HUES64 (cell line): Measurements from ENCODE around the gene ASCL5.

Experiments used
- H3K27ac ChIP-seq: 2 replicates; pipeline ENCODE4 v1.7.0; 2013; ENCODE audit warnings: low read depth, low read length, inconsistent platforms
- H3K27me3 ChIP-seq: 2 replicates; pipeline ENCODE4 v1.6.1; 2013; ENCODE audit warnings: mild to moderate bottlenecking, low read length; ENCODE audit not compliant: insufficient read depth
- H3K36me3 ChIP-seq: 2 replicates; pipeline ENCODE4 v1.6.1; 2013; ENCODE audit warnings: mild to moderate bottlenecking, low read length; ENCODE audit not compliant: insufficient read depth
- H3K4me1 ChIP-seq: 2 replicates; pipeline ENCODE4 v1.6.1; 2013; ENCODE audit warnings: mild to moderate bottlenecking, low read length, moderate library complexity; ENCODE audit not compliant: insufficient read depth
- H3K4me3 ChIP-seq: 2 replicates; pipeline ENCODE4 v1.5.1; 2013; ENCODE audit warnings: mild to moderate bottlenecking, low read length, moderate library complexity
- H3K9ac ChIP-seq: 2 replicates; pipeline ENCODE4 v1.6.1; 2013; ENCODE audit warnings: mild to moderate bottlenecking, low read depth, low read length
- H3K9me3 ChIP-seq: 2 replicates; pipeline ENCODE4 v1.6.1; 2013; ENCODE audit warnings: low read depth, low read length; ENCODE audit not compliant: insufficient read depth
- WGBS: fragments of 150-250, 120-280 bp; methylation state at CpG from one replicate; pipeline ENCODE4 v1.1.7; 2013; ENCODE audit warnings: missing lambda C conversion rate; 5-methylcytosine and 5-hydroxymethylcytosine counted together

Gene ASCL5

GRCh38 chr1:201140941-201141260 lies 13.9 kb upstream of the ASCL5 start:
- H3K4me1 ChIP-seq: no peaks in the 10 kb centered on the region
- no peaks in the 10 kb centered on the region for H3K27me3 ChIP-seq
- H3K9ac ChIP-seq: no peak overlapping the region
- WGBS: 92% methylated on average over 8 of the region's 8 CpGs
- H3K36me3 ChIP-seq: peaks cover 100% of the 10 kb centered on the region
- no peaks in the 10 kb centered on the region for H3K9me3 ChIP-seq
- H3K27ac ChIP-seq: no peak overlapping the region
- no peak overlapping the region for H3K4me3 ChIP-seq

GRCh38 chr1:201140235-201140940 lies 13.4 kb upstream of the ASCL5 start:
- Histone ChIP-seq H3K36me3 (peaks cover 100% of the 10 kb centered on the region), H3K9ac (no peak overlapping the region), H3K27me3 (no peaks in the 10 kb centered on the region), H3K4me3 (no peak overlapping the region), H3K9me3 (no peaks in the 10 kb centered on the region), H3K27ac (no peak overlapping the region), H3K4me1 (no peaks in the 10 kb centered on the region)
- WGBS: 88% methylated on average over 9 of the region's 10 CpGs

GRCh38 chr1:201139756-201140155 lies 12.8 kb upstream of the ASCL5 start:
- H3K9ac ChIP-seq: no peak overlapping the region
- no peaks in the 10 kb centered on the region for H3K27me3 ChIP-seq
- WGBS: 95% methylated on average over 9 of the region's 9 CpGs
- no peaks in the 10 kb centered on the region for H3K9me3 ChIP-seq
- peaks cover 100% of the 10 kb centered on the region for H3K36me3 ChIP-seq
- no peak overlapping the region for H3K27ac ChIP-seq
- no peaks in the 10 kb centered on the region for H3K4me1 ChIP-seq
- no peak overlapping the region for H3K4me3 ChIP-seq

- Histone ChIP-seq H3K4me1 (no peaks in the 10 kb centered on the region), H3K36me3 (peaks cover 100% of the 10 kb centered on the region), H3K27ac (no peak overlapping the region), H3K9ac (no peak overlapping the region), H3K9me3 (no peaks in the 10 kb centered on the region), H3K27me3 (no peaks in the 10 kb centered on the region), H3K4me3 (no peak overlapping the region)
- WGBS: 94% methylated on average over 5 of the region's 5 CpGs
Measured at GRCh38 chr1:201139306-201139705, 12.3 kb upstream of the ASCL5 start.

- H3K27me3 ChIP-seq: no peaks in the 10 kb centered on the region
- H3K9ac ChIP-seq: no peak overlapping the region
- H3K4me3 ChIP-seq: no peak overlapping the region
- H3K9me3 ChIP-seq: no peaks in the 10 kb centered on the region
- H3K36me3 ChIP-seq: peaks cover 94% of the 10 kb centered on the region
- WGBS: 96% methylated on average over 6 of the region's 6 CpGs
- H3K27ac ChIP-seq: no peak overlapping the region
- no peaks in the 10 kb centered on the region for H3K4me1 ChIP-seq
Measured at GRCh38 chr1:201138311-201138840, 11.4 kb upstream of the ASCL5 start.

- H3K4me3 ChIP-seq: no peak overlapping the region
- WGBS: 96% methylated on average over 5 of the region's 6 CpGs
- H3K27me3 ChIP-seq: no peaks in the 10 kb centered on the region
- no peak overlapping the region for H3K27ac ChIP-seq
- no peaks in the 10 kb centered on the region for H3K9me3 ChIP-seq
- H3K36me3 ChIP-seq: peaks cover 88% of the 10 kb centered on the region
- no peak overlapping the region for H3K9ac ChIP-seq
- no peaks in the 10 kb centered on the region for H3K4me1 ChIP-seq
Measured at GRCh38 chr1:201137579-201138310, 10.8 kb upstream of the ASCL5 start.

GRCh38 chr1:201137024-201137392 lies 10.0 kb upstream of the ASCL5 start:
- no peak overlapping the region for H3K27ac ChIP-seq
- H3K4me1 ChIP-seq: no peaks in the 10 kb centered on the region
- H3K36me3 ChIP-seq: peaks cover 80% of the 10 kb centered on the region
- H3K27me3 ChIP-seq: no peaks in the 10 kb centered on the region
- 95% methylated on average over 7 of the region's 7 CpGs for WGBS
- H3K9me3 ChIP-seq: no peaks in the 10 kb centered on the region
- H3K4me3 ChIP-seq: no peak overlapping the region
- H3K9ac ChIP-seq: no peak overlapping the region

GRCh38 chr1:201136355-201137023 lies 9.5 kb upstream of the ASCL5 start:
- Histone ChIP-seq H3K27ac (no peak overlapping the region), H3K4me3 (no peak overlapping the region), H3K36me3 (peaks cover 75% of the 10 kb centered on the region), H3K27me3 (no peaks in the 10 kb centered on the region), H3K9ac (no peak overlapping the region), H3K4me1 (no peaks in the 10 kb centered on the region), H3K9me3 (no peaks in the 10 kb centered on the region)
- WGBS: 94% methylated on average over 8 of the region's 8 CpGs

GRCh38 chr1:201134405-201134804 lies 7.4 kb upstream of the ASCL5 start:
- H3K9me3 ChIP-seq: no peaks in the 10 kb centered on the region
- H3K27me3 ChIP-seq: no peaks in the 10 kb centered on the region
- H3K9ac ChIP-seq: no peak overlapping the region
- H3K4me3 ChIP-seq: no peak overlapping the region
- H3K36me3 ChIP-seq: peaks cover 54% of the 10 kb centered on the region
- H3K27ac ChIP-seq: no peak overlapping the region
- WGBS: 97% methylated on average over 6 of the region's 6 CpGs
- no peaks in the 10 kb centered on the region for H3K4me1 ChIP-seq

GRCh38 chr1:201131398-201131797 lies 4.4 kb upstream of the ASCL5 start:
- H3K9ac ChIP-seq: no peak overlapping the region
- peaks cover 24% of the 10 kb centered on the region for H3K36me3 ChIP-seq
- no peak overlapping the region for H3K4me3 ChIP-seq
- peaks cover 5% of the 10 kb centered on the region for H3K4me1 ChIP-seq
- no peak overlapping the region for H3K27ac ChIP-seq
- 66% methylated on average over 4 of the region's 4 CpGs for WGBS
- H3K27me3 ChIP-seq: no peaks in the 10 kb centered on the region
- H3K9me3 ChIP-seq: no peaks in the 10 kb centered on the region

GRCh38 chr1:201128962-201129361 lies 2.0 kb upstream of the ASCL5 start:
- Histone ChIP-seq H3K9me3 (no peaks in the 10 kb centered on the region), H3K36me3 (no peaks in the 10 kb centered on the region), H3K4me1 (peaks cover 5% of the 10 kb centered on the region), H3K27me3 (no peaks in the 10 kb centered on the region), H3K9ac (no peak overlapping the region), H3K4me3 (no peak overlapping the region), H3K27ac (no peak overlapping the region)
- 94% methylated on average over 13 of the region's 13 CpGs for WGBS
